Lower leg skin (tissue), 3 donors: Measurements from ENCODE around the gene HOXC12.

Experiments used
- CTCF ChIP-seq, 3 donors: fragments of 450-650 bp; IDR thresholded peaks; one replicate each; pipeline ENCODE4 v1.5.1; 2016; ENCODE audit warnings: antibody characterized with exemption in 3 of 3, mild to moderate bottlenecking in 3 of 3, moderate library complexity in 2 of 3
- POLR2A ChIP-seq, 2 donors: fragments of 450-650 bp; IDR thresholded peaks; one replicate each; pipeline ENCODE4 v1.6.1; 2016 to 2017; ENCODE audit warnings: antibody characterized with exemption in 2 of 2, mild to moderate bottlenecking in 1 of 2, moderate library complexity in 1 of 2

GRCh38 chr12:53955036-53955775 is 503 bp downstream of the HOXC12 start:
- no peak for TF ChIP-seq POLR2A (IDR thresholded peaks at IDR 0.05)
- no peak for TF ChIP-seq CTCF (IDR thresholded peaks at IDR 0.05)
